H9 (cell line): Measurements from ENCODE around the gene CREB5. TPM values are rescaled to one million over a fixed set of nuclear protein-coding genes. Genes with fewer than 3 reads are reported as not detected.

Source experiments
- DNase-seq: peaks from one replicate; pipeline ENCODE4 v3.0.0-alpha.2; 2017
- H2AFZ ChIP-seq: one replicate; pipeline ENCODE4 v1.6.1; 2013; ENCODE audit warnings: mild to moderate bottlenecking, low read length, control low read depth, moderate library complexity
- H2AK5ac ChIP-seq: 2 replicates; pipeline ENCODE4 v1.6.1; 2013; ENCODE audit warnings: low read length, control low read depth, mixed read lengths; ENCODE audit not compliant: insufficient read length
- H2BK120ac ChIP-seq: one replicate; pipeline ENCODE4 v1.6.1; 2013; ENCODE audit warnings: low read depth, mild to moderate bottlenecking, low read length, control low read depth, inconsistent platforms; ENCODE audit not compliant: poor library complexity, severe bottlenecking
- H2BK12ac ChIP-seq: 2 replicates; pipeline ENCODE4 v1.6.1; 2013; ENCODE audit warnings: low read length, control low read depth, mixed read lengths, low read depth; ENCODE audit not compliant: insufficient read length
- H2BK15ac ChIP-seq: 2 replicates; pipeline ENCODE4 v1.6.1; 2013; ENCODE audit warnings: low read depth, low read length, control low read depth
- H2BK20ac ChIP-seq: one replicate; pipeline ENCODE4 v1.6.1; 2013; ENCODE audit warnings: low read depth, mild to moderate bottlenecking, low read length, control low read depth, inconsistent platforms; ENCODE audit not compliant: poor library complexity, severe bottlenecking
- H2BK5ac ChIP-seq: 2 replicates; pipeline ENCODE4 v1.6.1; 2013; ENCODE audit warnings: low read length, control low read depth, mixed read lengths; ENCODE audit not compliant: insufficient read length
- H3K14ac ChIP-seq: 2 replicates; pipeline ENCODE4 v1.6.1; 2013; ENCODE audit warnings: low read length, control low read depth; ENCODE audit not compliant: insufficient read depth
- H3K18ac ChIP-seq: 2 replicates; pipeline ENCODE4 v1.6.1; 2013; ENCODE audit warnings: low read depth, mild to moderate bottlenecking, mixed read lengths, low read length, control low read depth; ENCODE audit not compliant: insufficient read length
- H3K23ac ChIP-seq: 2 replicates; pipeline ENCODE4 v1.6.1; 2013; ENCODE audit warnings: low read length, control low read depth, mixed read lengths, low read depth; ENCODE audit not compliant: insufficient read length
- H3K23me2 ChIP-seq: 2 replicates; pipeline ENCODE4 v1.6.1; 2013; ENCODE audit warnings: low read depth, mild to moderate bottlenecking, mixed read lengths, low read length, control low read depth; ENCODE audit not compliant: insufficient read length, poor library complexity, severe bottlenecking
- H3K27ac ChIP-seq: 2 replicates; pipeline ENCODE4 v1.5.1; 2013; ENCODE audit warnings: low read length, control low read depth, mixed read lengths, low read depth; ENCODE audit not compliant: insufficient read length
- H3K27me3 ChIP-seq: 2 replicates; pipeline ENCODE4 v1.6.1; 2013; ENCODE audit warnings: low read length, control low read depth, inconsistent platforms; ENCODE audit not compliant: insufficient read depth
- H3K4ac ChIP-seq: 2 replicates; pipeline ENCODE4 v1.6.1; 2013; ENCODE audit warnings: low read depth, mild to moderate bottlenecking, control low read depth, inconsistent platforms, low read length, moderate library complexity
- H3K4me1 ChIP-seq: 2 replicates; pipeline ENCODE4 v1.6.1; 2013; ENCODE audit warnings: low read length, control low read depth, inconsistent platforms; ENCODE audit not compliant: insufficient read depth
- H3K4me2 ChIP-seq: 2 replicates; pipeline ENCODE4 v1.6.1; 2013; ENCODE audit warnings: low read length, control low read depth, mixed read lengths; ENCODE audit not compliant: insufficient read length, insufficient read depth
- H3K56ac ChIP-seq: 2 replicates; pipeline ENCODE4 v1.6.1; 2013; ENCODE audit warnings: low read depth, mild to moderate bottlenecking, mixed read lengths, low read length, control low read depth; ENCODE audit not compliant: insufficient read length
- H3K79me1 ChIP-seq: 2 replicates; pipeline ENCODE4 v1.6.1; 2013; ENCODE audit warnings: low read depth, mild to moderate bottlenecking, moderate library complexity, low read length, control low read depth, inconsistent platforms; ENCODE audit not compliant: insufficient read depth, poor library complexity, severe bottlenecking
- H3K79me2 ChIP-seq: 2 replicates; pipeline ENCODE4 v1.6.1; 2013; ENCODE audit warnings: low read length, control low read depth, inconsistent platforms; ENCODE audit not compliant: insufficient read depth
- H3K9ac ChIP-seq: 2 replicates; pipeline ENCODE4 v1.6.1; 2013; ENCODE audit warnings: low read length, control low read depth, mixed read lengths; ENCODE audit not compliant: insufficient read length; ENCODE audit errors: extremely low read depth
- H3K9me3 ChIP-seq: one replicate; pipeline ENCODE4 v1.6.1; 2013; ENCODE audit warnings: low read depth, low read length, inconsistent platforms; ENCODE audit not compliant: control insufficient read depth
- H3T11ph ChIP-seq: one replicate; pipeline ENCODE4 v1.6.1; 2013; ENCODE audit warnings: mild to moderate bottlenecking, low read length, control low read depth, inconsistent platforms
- H4K20me1 ChIP-seq: one replicate; pipeline ENCODE4 v1.6.1; 2013; ENCODE audit not compliant: control insufficient read depth, insufficient read length, insufficient read depth
- H4K5ac ChIP-seq: 2 replicates; pipeline ENCODE4 v1.6.1; 2013; ENCODE audit warnings: low read depth, mild to moderate bottlenecking, mixed read lengths, low read length, control low read depth; ENCODE audit not compliant: insufficient read length
- H4K8ac ChIP-seq: replicated peaks from 2 replicates; pipeline ENCODE4 v1.6.1; 2013; ENCODE audit warnings: low read length, control low read depth, mixed read lengths, low read depth; ENCODE audit not compliant: insufficient read length
- H4K91ac ChIP-seq: 2 replicates; pipeline ENCODE4 v1.6.1; 2013; ENCODE audit warnings: low read depth, mild to moderate bottlenecking, moderate library complexity, mixed read lengths, low read length, control low read depth; ENCODE audit not compliant: insufficient read length
- H3K27ac Mint-ChIP-seq, 3 experiments: 2 replicates in 2 of 3; 3 replicates in 1 of 3; pipeline ENCODE4 v1.8.0; 2020 to 2021; ENCODE audit warnings: mixed read lengths in 3 of 3, mild to moderate bottlenecking in 1 of 3, moderate library complexity in 1 of 3
- H3K27me3 Mint-ChIP-seq: 2 replicates; pipeline ENCODE4 v1.8.0; 2021; ENCODE audit warnings: low read depth, mild to moderate bottlenecking, moderate library complexity, mixed read lengths
- H3K36me3 Mint-ChIP-seq, 3 experiments: 2 replicates in 2 of 3; 3 replicates in 1 of 3; pipeline ENCODE4 v1.8.0; 2020 to 2021; ENCODE audit warnings: low read depth in 3 of 3, mixed read lengths in 3 of 3; ENCODE audit not compliant: insufficient read depth in 1 of 3
- H3K4me1 Mint-ChIP-seq, 2 experiments: 2 replicates each; pipeline ENCODE4 v1.8.0; 2020; ENCODE audit warnings: mixed read lengths in 2 of 2
- H3K4me3 Mint-ChIP-seq, 2 experiments: 2 replicates in 1 of 2; 3 replicates in 1 of 2; pipeline ENCODE4 v1.8.0; 2020 to 2021; ENCODE audit warnings: mild to moderate bottlenecking in 2 of 2, mixed read lengths in 2 of 2, moderate library complexity in 1 of 2
- H3K9me3 Mint-ChIP-seq, 2 experiments: 2 replicates in 1 of 2; 3 replicates in 1 of 2; pipeline ENCODE4 v1.8.0; 2020; ENCODE audit warnings: mild to moderate bottlenecking in 2 of 2, mixed read lengths in 2 of 2, moderate library complexity in 1 of 2
- WGBS: extraction: QIAGEN DNeasy Blood & Tissue Kit; methylation state at CpG from one replicate; pipeline ENCODE4 v1.1.7; 2013; ENCODE audit warnings: missing lambda C conversion rate, low lambda C conversion rate, mixed read lengths; ENCODE audit not compliant: insufficient read length; ENCODE audit errors: extremely low coverage; 5-methylcytosine and 5-hydroxymethylcytosine counted together
- total RNA-seq: library from RNA; stranded (reverse); gene quantifications from 2 replicates; pipeline ENCODE4 v1.2.1, GENCODE V29; 2021
- TF ChIP-seq, protein P1 (sequence below): fragments of 200-600 bp; sonication (generic); conservative IDR thresholded peaks from 3 replicates; pipeline ENCODE4 v1.8.0; 2021; ENCODE audit warnings: antibody characterized with exemption, mild to moderate bottlenecking

CREB5 gene
- total RNA-seq, 1 experiment from 2014 or later: 4.0 TPM

DNA sequence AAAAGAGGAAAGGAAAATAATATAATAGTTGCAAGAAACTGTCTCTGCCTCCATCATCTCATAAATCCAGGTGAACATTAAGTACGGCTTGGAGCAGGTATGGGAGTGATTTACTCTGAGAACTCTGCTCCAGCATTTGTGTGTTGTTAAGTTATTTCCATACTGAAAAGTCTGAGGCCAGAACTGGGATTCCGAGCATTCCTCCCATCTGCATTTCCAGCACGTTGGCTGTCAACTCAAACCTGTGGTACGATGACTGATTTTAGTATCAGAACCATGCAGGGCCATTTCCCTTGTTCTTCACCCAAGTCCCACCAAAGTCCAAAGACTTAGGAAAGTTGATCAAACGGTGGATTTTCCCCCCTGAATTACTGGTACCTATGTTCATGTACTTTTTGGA is 104.9 kb downstream of the CREB5 start:
- no peak overlapping the region for H4K5ac ChIP-seq
- H3K23me2 ChIP-seq: no peaks in the 10 kb centered on the region
- H3K27ac ChIP-seq: no peak overlapping the region
- no peak overlapping the region for H4K91ac ChIP-seq
- H3K9me3 ChIP-seq: no peaks in the 10 kb centered on the region
- H2BK15ac ChIP-seq: no peak overlapping the region
- Mint-ChIP-seq H3K9me3 (no peaks in the 10 kb centered on the region), H3K4me1 (peaks cover 24 to 25% of the 10 kb centered on the region in 2 experiments), H3K27me3 (peaks cover 3% of the 10 kb centered on the region; the same call in 1 of the 2 replicates), H3K27ac (peak overlapping the region in 2 of 3 experiments; percentile 23 to 52; a peak in 3 of 7 replicates), H3K36me3 (no peaks in the 10 kb centered on the region), H3K4me3 (peak overlapping the region in 1 of 2 experiments; percentile 21; a peak in 1 of 5 replicates)
- no peak overlapping the region for H2AFZ ChIP-seq
- H3T11ph ChIP-seq: no peak overlapping the region
- H3K9ac ChIP-seq: no peak overlapping the region
- H2AK5ac ChIP-seq: no peak overlapping the region
- H3K4ac ChIP-seq: no peak overlapping the region
- no peaks in the 10 kb centered on the region for H4K20me1 ChIP-seq
- no peaks in the 10 kb centered on the region for H3K79me2 ChIP-seq
- H2BK20ac ChIP-seq: no peak overlapping the region
- no peak overlapping the region for H4K8ac ChIP-seq
- no peak overlapping the region for H3K56ac ChIP-seq
- H3K4me1 ChIP-seq: peaks cover 14% of the 10 kb centered on the region
- H3K27me3 ChIP-seq: no peaks in the 10 kb centered on the region
- DNase-seq: no peak
- no peak overlapping the region for H2BK5ac ChIP-seq
- peak overlapping the region; percentile 18 for H3K4me2 ChIP-seq
- H2BK120ac ChIP-seq: no peak overlapping the region
- H3K23ac ChIP-seq: no peak overlapping the region
- TF ChIP-seq, protein P1, sequence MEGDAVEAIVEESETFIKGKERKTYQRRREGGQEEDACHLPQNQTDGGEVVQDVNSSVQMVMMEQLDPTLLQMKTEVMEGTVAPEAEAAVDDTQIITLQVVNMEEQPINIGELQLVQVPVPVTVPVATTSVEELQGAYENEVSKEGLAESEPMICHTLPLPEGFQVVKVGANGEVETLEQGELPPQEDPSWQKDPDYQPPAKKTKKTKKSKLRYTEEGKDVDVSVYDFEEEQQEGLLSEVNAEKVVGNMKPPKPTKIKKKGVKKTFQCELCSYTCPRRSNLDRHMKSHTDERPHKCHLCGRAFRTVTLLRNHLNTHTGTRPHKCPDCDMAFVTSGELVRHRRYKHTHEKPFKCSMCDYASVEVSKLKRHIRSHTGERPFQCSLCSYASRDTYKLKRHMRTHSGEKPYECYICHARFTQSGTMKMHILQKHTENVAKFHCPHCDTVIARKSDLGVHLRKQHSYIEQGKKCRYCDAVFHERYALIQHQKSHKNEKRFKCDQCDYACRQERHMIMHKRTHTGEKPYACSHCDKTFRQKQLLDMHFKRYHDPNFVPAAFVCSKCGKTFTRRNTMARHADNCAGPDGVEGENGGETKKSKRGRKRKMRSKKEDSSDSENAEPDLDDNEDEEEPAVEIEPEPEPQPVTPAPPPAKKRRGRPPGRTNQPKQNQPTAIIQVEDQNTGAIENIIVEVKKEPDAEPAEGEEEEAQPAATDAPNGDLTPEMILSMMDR: no peak
- H3K79me1 ChIP-seq: no peaks in the 10 kb centered on the region
- H2BK12ac ChIP-seq: no peak overlapping the region
- no peak overlapping the region for H3K18ac ChIP-seq
- WGBS: no CpG with 5 or more reads among the region's 5 CpGs
- H3K14ac ChIP-seq: no peak overlapping the region
